Prostate gland (tissue), 2 donors: ENCODE data around the gene NPIPA1. TPM values are rescaled to one million over a fixed set of nuclear protein-coding genes. Genes with fewer than 3 reads are reported as not detected.
"Not testable (repeated sequence)": the region's sequence is repeated elsewhere in the genome, so short reads cannot be mapped to it uniquely, and the experiment has no call there.

Experiments used
- DNase-seq: peaks from one replicate; pipeline ENCODE4 v3.0.0-alpha.2; 2019; ENCODE audit warnings: low spot score
- H3K27ac ChIP-seq, 2 donors: fragments of 200-600 bp; sonication (generic); 2 replicates each; pipeline ENCODE4 v1.5.1; 2017 to 2019
- H3K27me3 ChIP-seq: fragments of 200-600 bp; sonication (generic); replicated peaks from 2 replicates; pipeline ENCODE4 v1.5.1; 2019; ENCODE audit not compliant: insufficient read depth
- H3K36me3 ChIP-seq, 2 donors: fragments of 200-600 bp; sonication (generic); 1 replicate in 1 of 2; 2 replicates in 1 of 2; pipeline versions ENCODE4 v1.5.1 to v1.8.1; 2017 to 2019
- H3K4me1 ChIP-seq: fragments of 200-600 bp; sonication (generic); replicated peaks from 2 replicates; pipeline ENCODE4 v1.5.1; 2019
- H3K4me3 ChIP-seq, 2 donors: fragments of 200-600 bp; sonication (generic); 2 replicates each; pipeline ENCODE4 v1.5.1; 2017 to 2019
- H3K9me3 ChIP-seq: fragments of 200-600 bp; sonication (generic); 2 replicates; pipeline ENCODE4 v1.5.1; 2017
- CTCF ChIP-seq, 4 experiments: fragments of 200-600 bp in 2 of 4; fragments of 450-650 bp in 2 of 4; sonication (generic) in 2 of 4; IDR thresholded peaks; 1 replicate in 3 of 4; 2 replicates in 1 of 4; pipeline ENCODE4 v1.5.1; 2016 to 2019; ENCODE audit warnings: antibody characterized with exemption in 4 of 4, mild to moderate bottlenecking in 2 of 4, moderate library complexity in 2 of 4
- POLR2A ChIP-seq: fragments of 450-650 bp; IDR thresholded peaks from one replicate; pipeline ENCODE4 v1.6.1; 2016; ENCODE audit warnings: antibody characterized with exemption, mild to moderate bottlenecking
- POLR2AphosphoS5 ChIP-seq: sonication (generic); formaldehyde crosslinking; IDR thresholded peaks from one replicate; pipeline ENCODE4 v1.6.1; 2017; ENCODE audit warnings: antibody characterized with exemption
- WGBS: methylation state at CpG from one replicate; pipeline ENCODE4 v1.1.5; 2018; 5-methylcytosine and 5-hydroxymethylcytosine counted together
- intact Hi-C: fragments of 100-400 bp; cut with DNase I; formaldehyde crosslinking; loops from one replicate; pipeline ENCODE4 v1.14.2; 2022
- total RNA-seq, 2 donors: library from RNA; depleted of rRNA; stranded (reverse); fragments of >200 nt; gene quantifications; one replicate each; pipeline ENCODE4 v1.1.0, GENCODE V29; 2016

NPIPA1 gene
- total RNA-seq, 2 donors from 2014 or later: 36.1 to 133 TPM

GRCh38 chr16:14961405-14962186 is 24.4 kb downstream of the NPIPA1 start:
- TF ChIP-seq POLR2A (no peak), CTCF (IDR thresholded peaks at IDR 0.05) (no peak), POLR2AphosphoS5 (no peak)
- Histone ChIP-seq H3K4me1 (no peaks in the 10 kb centered on the region), H3K27ac (no peak overlapping the region), H3K9me3 (no peaks in the 10 kb centered on the region), H3K27me3 (no peaks in the 10 kb centered on the region), H3K4me3 (no peak overlapping the region), H3K36me3 (no peaks in the 10 kb centered on the region)
- intact Hi-C loops: no loop called here
- no peak for DNase-seq
- WGBS: 82% methylated on average over 11 of the region's 11 CpGs

GRCh38 chr16:14963281-14964173 is 26.3 kb downstream of the NPIPA1 start:
- no peaks in the 10 kb centered on the region for H3K27me3 ChIP-seq
- H3K9me3 ChIP-seq: no peaks in the 10 kb centered on the region
- no peak for TF ChIP-seq CTCF (IDR thresholded peaks at IDR 0.05)
- no peak for TF ChIP-seq POLR2AphosphoS5
- no peak for TF ChIP-seq POLR2A
- H3K27ac ChIP-seq: no peak overlapping the region
- no peak for DNase-seq
- 79% methylated on average over 8 of the region's 8 CpGs for WGBS
- no peak overlapping the region for H3K4me3 ChIP-seq
- intact Hi-C loops: no loop called here
- H3K4me1 ChIP-seq: no peaks in the 10 kb centered on the region
- no peaks in the 10 kb centered on the region for H3K36me3 ChIP-seq

- no peak for DNase-seq
- no peaks in the 10 kb centered on the region for H3K36me3 ChIP-seq
- no peaks in the 10 kb centered on the region for H3K27me3 ChIP-seq
- intact Hi-C loops: no loop called here
- no peaks in the 10 kb centered on the region for H3K4me1 ChIP-seq
- H3K27ac ChIP-seq: no peak overlapping the region
- H3K9me3 ChIP-seq: no peaks in the 10 kb centered on the region
- H3K4me3 ChIP-seq: no peak overlapping the region
- TF ChIP-seq POLR2A (no peak), POLR2AphosphoS5 (no peak), CTCF (IDR thresholded peaks at IDR 0.05) (no peak)
- WGBS: 92% methylated on average over 17 of the region's 17 CpGs
Observed at GRCh38 chr16:14965328-14965727, 28.1 kb downstream of the NPIPA1 start.

GRCh38 chr16:14969795-14970194 is 32.6 kb downstream of the NPIPA1 start:
- H3K27ac ChIP-seq, DNase-seq, H3K9me3 ChIP-seq, H3K36me3 ChIP-seq, H3K27me3 ChIP-seq, intact Hi-C loops, H3K4me3 ChIP-seq, H3K4me1 ChIP-seq: not testable (repeated sequence)
- WGBS: 87% methylated on average over 3 of the region's 3 CpGs

GRCh38 chr16:14971621-14972228 is 34.5 kb downstream of the NPIPA1 start:
- H3K4me3 ChIP-seq, DNase-seq, H3K27me3 ChIP-seq, H3K27ac ChIP-seq, H3K36me3 ChIP-seq, intact Hi-C loops, H3K9me3 ChIP-seq, H3K4me1 ChIP-seq: not testable (repeated sequence)
- 93% methylated on average over 12 of the region's 12 CpGs for WGBS

GRCh38 chr16:14973785-14974322 is 36.6 kb downstream of the NPIPA1 start:
- H3K4me1 ChIP-seq, H3K36me3 ChIP-seq, intact Hi-C loops, H3K27me3 ChIP-seq, DNase-seq, H3K9me3 ChIP-seq: not testable (repeated sequence)
- peak overlapping the region; percentile 86 to 99 for H3K4me3 ChIP-seq
- 49% methylated on average over 14 of the region's 14 CpGs for WGBS
- peak overlapping the region; percentile 92 to 99 for H3K27ac ChIP-seq

- Histone ChIP-seq H3K27ac (peak overlapping the region; percentile 92 to 99), H3K4me3 (peak overlapping the region; percentile 86 to 99)
- WGBS: 2% methylated on average over 7 of the region's 7 CpGs
- H3K4me1 ChIP-seq, DNase-seq, H3K9me3 ChIP-seq, H3K27me3 ChIP-seq, intact Hi-C loops, H3K36me3 ChIP-seq: not testable (repeated sequence)
Observed at GRCh38 chr16:14974331-14974655, 37.0 kb downstream of the NPIPA1 start.
